Type B pancreatic cell (in vitro differentiated cells): ENCODE data around the gene POTEB. TPM values are rescaled to one million over a fixed set of nuclear protein-coding genes. Genes with fewer than 3 reads are reported as not detected.
"Not testable (repeated sequence)": the region's sequence is repeated elsewhere in the genome, so short reads cannot be mapped to it uniquely, and the experiment has no call there.

Experiments
- DNase-seq: peaks from one replicate; pipeline ENCODE4 v3.0.0; 2021; ENCODE audit warnings: mixed read lengths; ENCODE audit not compliant: unreplicated experiment; ENCODE audit errors: extremely low spot score
- H3K27ac Mint-ChIP-seq: 2 replicates; pipeline ENCODE4 v1.8.0; 2021; ENCODE audit warnings: mild to moderate bottlenecking, mixed read lengths
- H3K27me3 Mint-ChIP-seq: 2 replicates; pipeline ENCODE4 v1.8.0; 2021; ENCODE audit warnings: mixed read lengths
- H3K36me3 Mint-ChIP-seq: 2 replicates; pipeline ENCODE4 v1.8.0; 2021; ENCODE audit warnings: mixed read lengths
- H3K4me1 Mint-ChIP-seq: one replicate; pipeline ENCODE4 v1.8.0; 2021; ENCODE audit warnings: mixed read lengths; ENCODE audit not compliant: unreplicated experiment
- H3K4me3 Mint-ChIP-seq: 2 replicates; pipeline ENCODE4 v1.8.0; 2021; ENCODE audit warnings: mild to moderate bottlenecking, mixed read lengths
- H3K9me3 Mint-ChIP-seq: 2 replicates; pipeline ENCODE4 v1.8.0; 2021; ENCODE audit warnings: mixed read lengths
- long read RNA-seq: library from polyadenylated mRNA; unstranded; transcript quantifications from one replicate; pipeline ENCODE4 v2.0.0, GENCODE V29; 2020
- microRNA-seq: library from miRNA; unstranded; fragments of <30 nt; microRNA quantifications from one replicate; pipeline ENCODE4, GENCODE V29; 2020
- total RNA-seq: library from RNA; stranded (reverse); gene quantifications from 2 replicates; pipeline ENCODE4 v1.2.1, GENCODE V29; 2021; ENCODE audit warnings: low replicate concordance

Gene POTEB
- not detected in 2 replicates for total RNA-seq
- long read RNA-seq: 0 reads

- H3K27me3 Mint-ChIP-seq, DNase-seq, H3K36me3 Mint-ChIP-seq, H3K4me1 Mint-ChIP-seq, H3K4me3 Mint-ChIP-seq, H3K9me3 Mint-ChIP-seq, H3K27ac Mint-ChIP-seq: not testable (repeated sequence)
These were observed at the start of gene POTEB for GRCh38 chr15:21877635-21878034. TSS of gene POTEB (minus strand) at chr15:21877735. CDS start at chr15:21877246, 489 bp downstream.

- H3K36me3 Mint-ChIP-seq, H3K27me3 Mint-ChIP-seq: not testable (repeated sequence)
These were observed 13.4 kb upstream of the POTEB start for GRCh38 chr15:21890955-21891354.

GRCh38 chr15:21889542-21889941 is 12.0 kb upstream of the POTEB start:
- H3K4me3 Mint-ChIP-seq, H3K27me3 Mint-ChIP-seq, H3K9me3 Mint-ChIP-seq, DNase-seq, H3K36me3 Mint-ChIP-seq, H3K27ac Mint-ChIP-seq, H3K4me1 Mint-ChIP-seq: not testable (repeated sequence)

More at GRCh38 chr15:21890955-21891354, 13.4 kb upstream of the POTEB start:
- H3K4me1 Mint-ChIP-seq, H3K9me3 Mint-ChIP-seq, H3K27ac Mint-ChIP-seq, H3K4me3 Mint-ChIP-seq, DNase-seq: not testable (repeated sequence)

GRCh38 chr15:21838831-21839230 is 38.7 kb downstream of the POTEB start:
- not testable (repeated sequence) for H3K27ac Mint-ChIP-seq, H3K27me3 Mint-ChIP-seq, H3K4me1 Mint-ChIP-seq, DNase-seq, H3K9me3 Mint-ChIP-seq, H3K36me3 Mint-ChIP-seq, H3K4me3 Mint-ChIP-seq

Small RNA genes within 50 kb of the gene (microRNA-seq; reads per million reads assigned to microRNA genes)
- not detected for gene MIR3118-4

Other genes starting within 250 kb of the POTEB start
- not detected in 2 replicates for gene OR4M2, start 202.8 kb upstream of the POTEB start, total RNA-seq